IMR-90 (cell line): ENCODE data around the gene TSPO. TPM values are rescaled to one million over a fixed set of nuclear protein-coding genes. Genes with fewer than 3 reads are reported as not detected.
"Not testable (repeated sequence)": the region's sequence is repeated elsewhere in the genome, so short reads cannot be mapped to it uniquely, and the experiment has no call there.

Experiments used
- ATAC-seq: fragments of 200-7000 bp; cut with Tn5 transposase; 2 replicates; pipeline ENCODE4 v1.9.1; 2020; ENCODE audit warnings: low read depth, mild to moderate bottlenecking, moderate library complexity
- BruUV-seq: library from RNA; stranded (reverse); fragments of 400-500 nt; replicated peaks from 2 replicates; lab custom pipeline; 2021; lab: Mats Ljungman, UMichigan
- CTCF ChIA-PET: fragments of 300-600 bp; formaldehyde crosslinking; extraction: SDS; loops from one replicate; lab custom pipeline; 2021; ENCODE audit warnings: antibody characterized with exemption; lab: Yijun Ruan, JAX
- POLR2A ChIA-PET: fragments of 300-600 bp; sonication (Branson Sonifier 250); formaldehyde crosslinking; loops from one replicate; lab custom pipeline; 2022; ENCODE audit warnings: antibody characterized with exemption; ENCODE audit not compliant: unreplicated experiment; lab: Charles Lee
- DNase-seq: peaks from one replicate; pipeline ENCODE4 v3.0.0; 2013
- H2AFZ ChIP-seq: replicated peaks from 2 replicates; pipeline ENCODE3; 2013; ENCODE audit warnings: low read length, mild to moderate bottlenecking; ENCODE audit not compliant: poor library complexity
- H2AK5ac ChIP-seq: 2 replicates; pipeline ENCODE4 v1.6.1; 2013; ENCODE audit warnings: low read depth, low read length, inconsistent platforms
- H2AK9ac ChIP-seq: replicated peaks from 2 replicates; pipeline ENCODE3; 2013; ENCODE audit warnings: mild to moderate bottlenecking, low read depth, low read length, moderate library complexity; ENCODE audit not compliant: poor library complexity
- H2BK120ac ChIP-seq: 2 replicates; pipeline ENCODE4 v1.6.1; 2013; ENCODE audit warnings: low read depth, low read length, inconsistent platforms
- H2BK15ac ChIP-seq: 3 replicates; pipeline ENCODE4 v1.6.1; 2013; ENCODE audit warnings: low read depth, low read length, inconsistent platforms
- H2BK20ac ChIP-seq: 2 replicates; pipeline ENCODE4 v1.6.1; 2013; ENCODE audit warnings: low read depth, mild to moderate bottlenecking, inconsistent platforms, low read length, moderate library complexity
- H2BK5ac ChIP-seq: 2 replicates; pipeline ENCODE4 v1.6.1; 2013; ENCODE audit warnings: mild to moderate bottlenecking, low read depth, low read length, inconsistent platforms; ENCODE audit not compliant: poor library complexity, severe bottlenecking
- H3K14ac ChIP-seq: replicated peaks from 2 replicates; pipeline ENCODE4 v1.6.1; 2013; ENCODE audit warnings: low read depth, low read length, inconsistent platforms
- H3K18ac ChIP-seq: 2 replicates; pipeline ENCODE4 v1.6.1; 2013; ENCODE audit warnings: low read depth, low read length, control low read depth
- H3K23ac ChIP-seq: 2 replicates; pipeline ENCODE4 v1.6.1; 2013; ENCODE audit warnings: low read depth, low read length, inconsistent platforms
- H3K27ac ChIP-seq: 2 replicates; pipeline ENCODE4 v1.5.1; 2013; ENCODE audit warnings: mild to moderate bottlenecking, control low read depth, low read length; ENCODE audit not compliant: insufficient read depth
- H3K27me3 ChIP-seq: 2 replicates; pipeline ENCODE4 v1.6.1; 2013; ENCODE audit warnings: low read length; ENCODE audit not compliant: control insufficient read depth, insufficient read depth
- H3K36me3 ChIP-seq: 2 replicates; pipeline ENCODE4 v1.6.1; 2013; ENCODE audit warnings: low read length, mixed read lengths; ENCODE audit not compliant: control insufficient read depth, insufficient read depth
- H3K4ac ChIP-seq: 2 replicates; pipeline ENCODE4 v1.6.1; 2013; ENCODE audit warnings: low read depth, low read length, inconsistent platforms
- H3K4me1 ChIP-seq: 2 replicates; pipeline ENCODE4 v1.6.1; 2013; ENCODE audit warnings: low read length, mixed read lengths; ENCODE audit not compliant: control insufficient read depth, insufficient read depth
- H3K4me2 ChIP-seq: 2 replicates; pipeline ENCODE4 v1.6.1; 2013; ENCODE audit warnings: low read depth, mild to moderate bottlenecking, control low read depth, low read length, moderate library complexity
- H3K4me3 ChIP-seq: 2 replicates; pipeline ENCODE4 v1.5.1; 2013; ENCODE audit warnings: low read depth, mild to moderate bottlenecking, control low read depth, low read length, moderate library complexity; ENCODE audit not compliant: insufficient read depth
- H3K56ac ChIP-seq: 2 replicates; pipeline ENCODE4 v1.6.1; 2013; ENCODE audit warnings: low read length, inconsistent platforms; ENCODE audit not compliant: insufficient read depth; ENCODE audit errors: extremely low read depth
- H3K79me1 ChIP-seq, 2 experiments: 2 replicates each; pipeline ENCODE4 v1.6.1; 2013; ENCODE audit warnings: low read length in 2 of 2, inconsistent platforms in 1 of 2, low read depth in 1 of 2
- H3K9ac ChIP-seq: 2 replicates; pipeline ENCODE4 v1.6.1; 2013; ENCODE audit warnings: low read depth, low read length, control low read depth
- H3K9me1 ChIP-seq: 2 replicates; pipeline ENCODE4 v1.6.1; 2013; ENCODE audit warnings: low read length, inconsistent platforms; ENCODE audit not compliant: insufficient read depth
- H3K9me3 ChIP-seq: 2 replicates; pipeline ENCODE4 v1.6.1; 2013; ENCODE audit warnings: low read length; ENCODE audit not compliant: control insufficient read depth, insufficient read depth
- H4K20me1 ChIP-seq: 2 replicates; pipeline ENCODE4 v1.6.1; 2013; ENCODE audit warnings: low read length, inconsistent platforms; ENCODE audit not compliant: insufficient read depth
- H4K5ac ChIP-seq: 2 replicates; pipeline ENCODE4 v1.6.1; 2013; ENCODE audit warnings: mild to moderate bottlenecking, low read depth, low read length, control low read depth
- H4K8ac ChIP-seq, 2 experiments: 2 replicates each; pipeline ENCODE4 v1.6.1; 2013; ENCODE audit warnings: low read depth in 2 of 2, low read length in 2 of 2, control low read depth in 1 of 2, inconsistent platforms in 1 of 2
- H4K91ac ChIP-seq: 2 replicates; pipeline ENCODE4 v1.6.1; 2013; ENCODE audit warnings: low read depth, low read length, inconsistent platforms; ENCODE audit not compliant: insufficient read depth
- BHLHE40 ChIP-seq: fragments of 150-350 bp; IDR thresholded peaks from 2 replicates; pipeline ENCODE4 v1.6.1; 2016; ENCODE audit warnings: mild to moderate bottlenecking, low read depth, low read length
- FOS ChIP-seq: fragments of 150-350 bp; IDR thresholded peaks from 2 replicates; pipeline ENCODE4 v1.6.1; 2016; ENCODE audit warnings: low read depth, low read length
- MAFK ChIP-seq: IDR thresholded peaks from 2 replicates; pipeline ENCODE4 v1.6.1; 2012; ENCODE audit warnings: low read depth, low read length, improper control_type of control experiment
- USF2 ChIP-seq: fragments of 150-350 bp; IDR thresholded peaks from 2 replicates; pipeline ENCODE4 v1.6.1; 2017; ENCODE audit warnings: mild to moderate bottlenecking, antibody characterized with exemption, low read length, low read depth
- WGBS, 2 experiments: methylation state at CpG; one replicate each; pipeline versions ENCODE4 v1.1.5 to v1.1.7; 2013; ENCODE audit warnings: missing lambda C conversion rate in 2 of 2; ENCODE audit not compliant: insufficient read length in 1 of 2; ENCODE audit errors: extremely low coverage in 2 of 2; 5-methylcytosine and 5-hydroxymethylcytosine counted together
- dilution Hi-C: fragments of 300-500 bp; cut with HindIII; formaldehyde crosslinking; loops from one replicate; pipeline ENCODE4 v1.14.3; 2018; ENCODE audit warnings: low sequenced_read_pairs; ENCODE audit not compliant: unreplicated experiment
- in situ Hi-C: fragments of 300-500 bp; cut with MboI; formaldehyde crosslinking; loops from 3 replicates; pipeline ENCODE4 v1.14.3; 2019; ENCODE audit warnings: low sequenced_read_pairs, inconsistent platforms, mixed read lengths
- intact Hi-C: fragments of 100-400 bp; cut with micrococcal nuclease; formaldehyde crosslinking; loops from 2 replicates; pipeline ENCODE4 v1.10.0; 2022
- polyA plus RNA-seq, 3 experiments: library from polyadenylated mRNA; depleted of rRNA; stranded (reverse); fragments of >200 nt; gene quantifications; 2 replicates each; pipeline ENCODE4 v1.2.3, GENCODE V29; 2012; ENCODE audit warnings: low replicate concordance in 1 of 3
- total RNA-seq: library from RNA; depleted of rRNA; stranded (reverse); fragments of >200 nt; gene quantifications from 2 replicates; pipeline ENCODE4 v1.2.3, GENCODE V29; 2012

TSPO gene
- total and polyA plus RNA-seq, 2 of the 4 experiments (the other 2 are of a cell fraction): 115 to 297 TPM

- 54% methylated on average over 5 of the region's 15 CpGs; no CpG with 5 or more reads in 1 of the 2 experiments for WGBS, 2 experiments
- H3K27ac ChIP-seq, H2BK20ac ChIP-seq, H2BK15ac ChIP-seq, H3K56ac ChIP-seq, intact Hi-C loops, H3K27me3 ChIP-seq, H2AK9ac ChIP-seq, H2AFZ ChIP-seq, dilution Hi-C loops, H3K4me1 ChIP-seq, H4K8ac ChIP-seq, H4K20me1 ChIP-seq, H3K9me3 ChIP-seq, H2AK5ac ChIP-seq, H3K4ac ChIP-seq, in situ Hi-C loops, H4K91ac ChIP-seq, H3K4me3 ChIP-seq, H3K79me1 ChIP-seq, H3K18ac ChIP-seq, BruUV-seq, ATAC-seq, POLR2A ChIA-PET, H2BK5ac ChIP-seq, H3K4me2 ChIP-seq, H2BK120ac ChIP-seq, H3K9me1 ChIP-seq, H3K9ac ChIP-seq, H4K5ac ChIP-seq, H3K36me3 ChIP-seq, H3K14ac ChIP-seq, CTCF ChIA-PET, H3K23ac ChIP-seq: not testable (repeated sequence)
- peak; percentile 32 for DNase-seq
- TF ChIP-seq MAFK (peak; percentile 92), BHLHE40 (peak; percentile 79), FOS (0 out of 2 replicates have a peak, but pooled peaks have one; percentile 15), USF2 (peak; percentile 70)
Observed at GRCh38 chr22:43104056-43104625, 47.2 kb upstream of the TSPO start.

- H4K20me1 ChIP-seq, H2AK9ac ChIP-seq, H2BK5ac ChIP-seq, DNase-seq, H3K4ac ChIP-seq, H4K8ac ChIP-seq, intact Hi-C loops, H3K56ac ChIP-seq, H3K27ac ChIP-seq, H4K91ac ChIP-seq, H3K4me2 ChIP-seq, H2BK120ac ChIP-seq, H3K4me3 ChIP-seq, H3K79me1 ChIP-seq, H2BK20ac ChIP-seq, H3K9me1 ChIP-seq, POLR2A ChIA-PET, BruUV-seq, in situ Hi-C loops, H2BK15ac ChIP-seq, H3K36me3 ChIP-seq, ATAC-seq, H3K9me3 ChIP-seq, CTCF ChIA-PET, H2AFZ ChIP-seq, H3K14ac ChIP-seq, H3K9ac ChIP-seq, H3K18ac ChIP-seq, H3K4me1 ChIP-seq, H4K5ac ChIP-seq, H3K23ac ChIP-seq, dilution Hi-C loops, H2AK5ac ChIP-seq: not testable (repeated sequence)
- WGBS, 2 experiments: no CpG with 5 or more reads among the region's 3 CpGs
- H3K27me3 ChIP-seq: peaks cover 12% of the 10 kb centered on the region
Observed at GRCh38 chr22:43104950-43105349, 46.4 kb upstream of the TSPO start.
